K562 (cell line): ENCODE results near the gene PRMT7. TPM values are rescaled to one million over a fixed set of nuclear protein-coding genes. Genes with fewer than 3 reads are reported as not detected.

Experiments
- ATAC-seq: fragments of 200-7000 bp; cut with Tn5 transposase; 3 replicates; pipeline ENCODE4 v1.9.1; 2020; ENCODE audit warnings: moderate library complexity
- BruUV-seq: library from RNA; stranded (reverse); fragments of 400-500 nt; replicated peaks from 2 replicates; lab custom pipeline; 2021; lab: Mats Ljungman, UMichigan
- CTCF ChIA-PET: fragments of 300-600 bp; formaldehyde crosslinking; extraction: SDS; loops from one replicate; lab custom pipeline; 2021; ENCODE audit warnings: low intra/inter-chr PET ratio; lab: Yijun Ruan, JAX
- POLR2A ChIA-PET: fragments of 300-600, 350-650 bp; sonication (Branson Sonifier 250); formaldehyde crosslinking; extraction: SDS; loops from one replicate; lab custom pipeline; 2021; ENCODE audit warnings: antibody characterized with exemption, inconsistent platforms; lab: Yijun Ruan, JAX
- DNase-seq, 4 experiments: peaks; one replicate each; pipeline versions ENCODE4 v3.0.0 to v3.0.0-alpha.2; 2011 to 2018; ENCODE audit warnings: low spot score in 3 of 4, mixed read lengths in 3 of 4; ENCODE audit errors: extremely low read depth in 1 of 4
- FAIRE-seq: peaks from 2 replicates; lab custom pipeline; 2011; peaks lifted over from hg19 to GRCh38; lab: Jason Lieb, UNC
- H2AFZ ChIP-seq: 2 replicates; pipeline ENCODE4 v1.6.0; 2011; ENCODE audit warnings: low read depth, low read length, control low read depth, inconsistent platforms
- H3K27ac ChIP-seq: fragments of 200-600 bp; 3 replicates; pipeline ENCODE4 v1.8.0; 2011; ENCODE audit warnings: low read depth, mild to moderate bottlenecking, control low read depth, inconsistent platforms, low read length, moderate library complexity, mixed read lengths; ENCODE audit errors: extremely low read depth
- H3K27me3 ChIP-seq, 2 experiments: fragments of 300-600 bp in 1 of 2; 2 replicates in 1 of 2; 3 replicates in 1 of 2; pipeline versions ENCODE4 v1.6.0 to v1.8.0; 2011; ENCODE audit warnings: inconsistent platforms in 2 of 2, low read length in 2 of 2, mild to moderate bottlenecking in 1 of 2, mixed read lengths in 1 of 2, moderate library complexity in 1 of 2; ENCODE audit not compliant: control insufficient read depth in 2 of 2, insufficient read depth in 2 of 2
- H3K36me3 ChIP-seq: fragments of 300-600 bp; 3 replicates; pipeline ENCODE4 v1.8.0; 2011; ENCODE audit warnings: mild to moderate bottlenecking, low read length, inconsistent platforms; ENCODE audit not compliant: control insufficient read depth, insufficient read depth
- H3K4me1 ChIP-seq, 2 experiments: fragments of 200-600 bp in 1 of 2; replicated peaks in 1 of 2; 2 replicates in 1 of 2; 3 replicates in 1 of 2; pipeline versions ENCODE4 v1.5.1 to v1.8.0; 2011; ENCODE audit warnings: inconsistent platforms in 2 of 2, low read length in 2 of 2, mild to moderate bottlenecking in 1 of 2, mixed read lengths in 1 of 2, moderate library complexity in 1 of 2; ENCODE audit not compliant: control insufficient read depth in 2 of 2, insufficient read depth in 2 of 2
- H3K4me2 ChIP-seq: 2 replicates; pipeline ENCODE4 v1.6.1; 2011; ENCODE audit warnings: low read length, control low read depth, inconsistent platforms, mixed read lengths; ENCODE audit not compliant: insufficient read depth
- H3K4me3 ChIP-seq: fragments of 200-600 bp; sonication (generic), shearing (Covaris generic); 2 replicates; pipeline ENCODE4 v1.5.1; 2016; ENCODE audit warnings: control low read depth, inconsistent platforms
- H3K79me2 ChIP-seq: fragments of 200-600 bp; 3 replicates; pipeline ENCODE4 v1.8.0; 2011; ENCODE audit warnings: low read length, inconsistent platforms; ENCODE audit not compliant: control insufficient read depth, insufficient read depth
- H3K9ac ChIP-seq, 2 experiments: 2 replicates each; pipeline versions ENCODE4 v1.6.0 to v1.6.1; 2011; ENCODE audit warnings: low read depth in 2 of 2, low read length in 2 of 2, control low read depth in 1 of 2, inconsistent platforms in 1 of 2, mild to moderate bottlenecking in 1 of 2, mixed read lengths in 1 of 2; ENCODE audit not compliant: insufficient read depth in 1 of 2
- H3K9me1 ChIP-seq: one replicate; pipeline ENCODE4 v1.6.0; 2011; ENCODE audit warnings: inconsistent platforms, mild to moderate bottlenecking, low read length, moderate library complexity; ENCODE audit not compliant: control insufficient read depth, insufficient read depth
- H3K9me3 ChIP-seq: replicated peaks from 2 replicates; pipeline ENCODE4 v1.5.1; 2011; ENCODE audit warnings: low read depth, low read length, inconsistent platforms; ENCODE audit not compliant: control insufficient read depth, insufficient read depth
- H4K20me1 ChIP-seq: replicated peaks from 2 replicates; pipeline ENCODE4 v1.6.1; 2011; ENCODE audit warnings: low read length, inconsistent platforms, mixed read lengths; ENCODE audit not compliant: control insufficient read depth, insufficient read depth
- BRD9 ChIP-seq: fragments of 450-650 bp; IDR thresholded peaks from 2 replicates; pipeline ENCODE4 v1.6.1; 2018; ENCODE audit warnings: low read depth; ENCODE audit not compliant: partially characterized antibody
- HMGN3 ChIP-seq: IDR thresholded peaks from 2 replicates; pipeline ENCODE4 v1.6.1; 2011; ENCODE audit warnings: borderline replicate concordance, low read depth, mild to moderate bottlenecking, mixed read lengths, low read length; ENCODE audit not compliant: insufficient read length; ENCODE audit errors: extremely low read depth
- KAT2B ChIP-seq: IDR thresholded peaks from one replicate; pipeline ENCODE4 v1.6.1; 2012; ENCODE audit warnings: low read depth, mild to moderate bottlenecking, control low read depth, inconsistent platforms, low read length, moderate library complexity
- MBD2 ChIP-seq: sonication (generic); IDR thresholded peaks from 2 replicates; pipeline ENCODE4 v1.6.1; 2016; ENCODE audit warnings: low read depth, borderline replicate concordance
- ZNF12 ChIP-seq: sonication (generic); formaldehyde crosslinking; IDR thresholded peaks from 2 replicates; pipeline ENCODE4 v1.4.0; 2020; ENCODE audit warnings: mild to moderate bottlenecking, missing genetic modification reagents
- WGBS: fragments of 100-300 bp; shearing (Covaris generic); methylation state at CpG from one replicate; pipeline ENCODE4 v1.1.6; 2016; ENCODE audit warnings: low coverage, mixed read lengths; ENCODE audit not compliant: insufficient coverage; ENCODE audit errors: missing lambda C conversion rate; 5-methylcytosine and 5-hydroxymethylcytosine counted together
- in situ Hi-C: fragments of 300-500 bp; cut with MboI; formaldehyde crosslinking; loops from 4 replicates; pipeline ENCODE4 v1.15.0; 2018; ENCODE audit warnings: inconsistent platforms, mixed read lengths
- intact Hi-C: fragments of 100-400 bp; cut with micrococcal nuclease; formaldehyde crosslinking; loops from 2 replicates; pipeline ENCODE4 v1.14.2; 2022
- polyA plus RNA-seq, 8 experiments: library from polyadenylated mRNA; depleted of rRNA in 4 of 8; stranded (reverse) in 5 of 8; unstranded in 3 of 8; fragments of >200 nt; fragmentation: Nextera tagmentation in 2 of 8; fragmentation: Illumina TruSeq in 1 of 8; extraction: Ambion mirVana in 2 of 8; extraction: Trizol in 1 of 8; gene quantifications; 2 replicates each; pipeline versions ENCODE4 v1.2.1 to v1.2.3, GENCODE V29; 2011 to 2014; ENCODE audit warnings: inconsistent platforms in 1 of 8, missing spikeins in 1 of 8
- total RNA-seq, 7 experiments: library from RNA; depleted of rRNA in 6 of 7; stranded (reverse); fragments of >200 nt in 6 of 7; fragmentation: Illumina TruSeq in 2 of 7; extraction: Trizol in 2 of 7; gene quantifications; 2 replicates each; pipeline versions ENCODE4 v1.2.1 to v1.2.3, GENCODE V29; 2011 to 2021; ENCODE audit warnings: low replicate concordance in 1 of 7
- TF ChIP-seq, protein P1 (sequence below): fragments of 450-650 bp; formaldehyde crosslinking; IDR thresholded peaks from 2 replicates; pipeline ENCODE4 v1.4.0; 2020; ENCODE audit warnings: mild to moderate bottlenecking, moderate library complexity
- TF ChIP-seq, protein P2 (sequence below): fragments of 450-650 bp; IDR thresholded peaks from 2 replicates; pipeline ENCODE4 v1.6.1; 2016; ENCODE audit warnings: low read depth, mild to moderate bottlenecking, moderate library complexity
- TF ChIP-seq, protein P3 (sequence below), 2 experiments: fragments of 450-650 bp; IDR thresholded peaks; 2 replicates each; pipeline ENCODE4 v1.6.1; 2018; ENCODE audit warnings: mild to moderate bottlenecking in 2 of 2, low read depth in 1 of 2; ENCODE audit not compliant: partially characterized antibody in 2 of 2
- TF ChIP-seq, protein P4 (sequence below): fragments of 250-450 bp; sonication (Bioruptor Pico); IDR thresholded peaks from 2 replicates; pipeline ENCODE4 v1.8.0; 2021; ENCODE audit warnings: mild to moderate bottlenecking, moderate library complexity
- TF ChIP-seq, protein P5 (sequence below): fragments of 450-650 bp; formaldehyde crosslinking; IDR thresholded peaks from 2 replicates; pipeline ENCODE4 v1.4.0; 2022; ENCODE audit warnings: mild to moderate bottlenecking, moderate library complexity

PRMT7 gene
- total and polyA plus RNA-seq, 9 of the 15 experiments (the other 6 are each of a cell fraction or from before 2014, with no cell fraction given): 6.4 to 88.8 (median 73.1) TPM

DNA sequence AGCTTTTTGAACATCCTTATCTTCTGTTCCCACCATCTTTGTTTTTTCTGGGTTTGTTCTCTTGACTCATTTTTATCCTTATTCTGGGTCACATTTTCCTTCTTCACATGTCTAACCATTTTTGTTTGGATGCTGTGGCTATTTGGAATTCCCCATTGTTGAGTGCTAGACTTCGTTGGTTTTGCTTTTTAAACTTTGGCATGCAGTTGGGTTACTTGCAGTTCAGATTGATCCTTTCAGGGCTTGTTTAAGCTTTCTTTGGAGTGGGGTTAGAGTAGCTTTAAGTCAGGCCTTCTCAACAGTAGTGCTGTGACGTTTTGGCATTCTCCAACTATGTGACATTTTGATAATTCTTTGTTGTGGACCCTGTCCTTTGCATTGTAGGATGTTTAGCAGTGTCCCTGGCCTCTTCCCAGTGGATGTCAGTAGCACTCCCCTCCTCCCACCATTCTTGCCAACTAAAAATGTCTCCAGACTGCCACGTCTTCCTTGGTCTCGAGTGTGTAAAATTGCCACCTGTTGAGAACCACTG is 21.1 kb downstream of the PRMT7 start (continued):
- TF ChIP-seq, protein P1, sequence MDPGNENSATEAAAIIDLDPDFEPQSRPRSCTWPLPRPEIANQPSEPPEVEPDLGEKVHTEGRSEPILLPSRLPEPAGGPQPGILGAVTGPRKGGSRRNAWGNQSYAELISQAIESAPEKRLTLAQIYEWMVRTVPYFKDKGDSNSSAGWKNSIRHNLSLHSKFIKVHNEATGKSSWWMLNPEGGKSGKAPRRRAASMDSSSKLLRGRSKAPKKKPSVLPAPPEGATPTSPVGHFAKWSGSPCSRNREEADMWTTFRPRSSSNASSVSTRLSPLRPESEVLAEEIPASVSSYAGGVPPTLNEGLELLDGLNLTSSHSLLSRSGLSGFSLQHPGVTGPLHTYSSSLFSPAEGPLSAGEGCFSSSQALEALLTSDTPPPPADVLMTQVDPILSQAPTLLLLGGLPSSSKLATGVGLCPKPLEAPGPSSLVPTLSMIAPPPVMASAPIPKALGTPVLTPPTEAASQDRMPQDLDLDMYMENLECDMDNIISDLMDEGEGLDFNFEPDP: no peak
- TF ChIP-seq BRD9: no peak
- TF ChIP-seq, protein P2, sequence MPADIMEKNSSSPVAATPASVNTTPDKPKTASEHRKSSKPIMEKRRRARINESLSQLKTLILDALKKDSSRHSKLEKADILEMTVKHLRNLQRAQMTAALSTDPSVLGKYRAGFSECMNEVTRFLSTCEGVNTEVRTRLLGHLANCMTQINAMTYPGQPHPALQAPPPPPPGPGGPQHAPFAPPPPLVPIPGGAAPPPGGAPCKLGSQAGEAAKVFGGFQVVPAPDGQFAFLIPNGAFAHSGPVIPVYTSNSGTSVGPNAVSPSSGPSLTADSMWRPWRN: no peak
- TF ChIP-seq, all 486 proteins: peak for 0

DNA sequence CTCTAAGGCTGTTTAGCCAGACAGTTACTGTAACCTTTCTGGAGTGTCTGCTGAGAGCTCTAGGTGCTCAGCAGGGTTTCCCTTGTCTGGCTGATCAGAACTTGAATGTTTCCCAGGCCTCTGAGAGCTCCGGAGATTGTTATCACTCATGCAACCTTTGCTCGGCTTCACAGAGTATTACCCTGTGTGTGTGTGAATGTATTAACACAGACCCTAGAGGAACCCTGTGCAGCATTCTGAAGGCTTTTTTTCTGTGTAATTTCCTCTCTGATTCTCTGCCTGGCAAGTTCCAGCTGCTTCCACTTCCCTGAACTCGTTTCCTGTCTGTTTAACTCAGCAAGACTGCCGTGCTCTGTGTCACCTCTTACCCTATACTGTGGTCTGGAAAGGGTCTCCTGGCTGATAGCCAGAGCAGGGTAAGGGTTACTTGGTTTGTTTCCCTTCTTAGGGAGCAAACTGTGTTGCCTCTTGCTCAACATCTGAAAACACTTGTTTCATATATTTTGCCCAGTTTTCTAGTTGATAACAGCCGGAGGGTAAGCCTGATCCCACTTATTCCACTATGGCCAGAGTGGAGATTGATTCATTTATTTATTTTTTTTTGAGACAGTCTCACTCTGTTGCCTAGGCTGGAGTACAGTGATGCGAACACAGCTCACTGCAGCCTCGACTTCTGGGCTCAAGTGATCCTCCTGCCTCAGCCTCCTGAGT is 21.7 kb downstream of the PRMT7 start:
- no peaks in the 10 kb centered on the region for H4K20me1 ChIP-seq
- no TSS peak for BruUV-seq
- ChIA-PET CTCF (no interaction called here), POLR2A (interaction anchor here (0.7 to 1.8 kb wide), 2 partner anchors 8 to 69 kb away, joined by 3 to 6 read pairs; partner anchors contain the start of gene SLC7A6)
- no peak overlapping the region for H3K4me2 ChIP-seq
- no peaks in the 10 kb centered on the region for H3K27me3 ChIP-seq
- no peak overlapping the region for H3K9ac ChIP-seq
- DNase-seq: no peak
- no peak overlapping the region for H2AFZ ChIP-seq
- FAIRE-seq: no peak
- H3K36me3 ChIP-seq: peaks cover 76% of the 10 kb centered on the region
- H3K4me3 ChIP-seq: no peak overlapping the region
- intact Hi-C loops: no loop called here
- no peaks in the 10 kb centered on the region for H3K9me1 ChIP-seq
- 0 out of 3 replicates have a peak, but pooled peaks cover 2% of the 10 kb centered on the region for H3K79me2 ChIP-seq
- H3K4me1 ChIP-seq: no peaks in the 10 kb centered on the region
- in situ Hi-C loops: no loop called here
- H3K9me3 ChIP-seq: no peaks in the 10 kb centered on the region
- ATAC-seq: no peak
- H3K27ac ChIP-seq: no peak overlapping the region
- 87% methylated on average over 7 of the region's 7 CpGs for WGBS
- TF ChIP-seq, protein P3, sequence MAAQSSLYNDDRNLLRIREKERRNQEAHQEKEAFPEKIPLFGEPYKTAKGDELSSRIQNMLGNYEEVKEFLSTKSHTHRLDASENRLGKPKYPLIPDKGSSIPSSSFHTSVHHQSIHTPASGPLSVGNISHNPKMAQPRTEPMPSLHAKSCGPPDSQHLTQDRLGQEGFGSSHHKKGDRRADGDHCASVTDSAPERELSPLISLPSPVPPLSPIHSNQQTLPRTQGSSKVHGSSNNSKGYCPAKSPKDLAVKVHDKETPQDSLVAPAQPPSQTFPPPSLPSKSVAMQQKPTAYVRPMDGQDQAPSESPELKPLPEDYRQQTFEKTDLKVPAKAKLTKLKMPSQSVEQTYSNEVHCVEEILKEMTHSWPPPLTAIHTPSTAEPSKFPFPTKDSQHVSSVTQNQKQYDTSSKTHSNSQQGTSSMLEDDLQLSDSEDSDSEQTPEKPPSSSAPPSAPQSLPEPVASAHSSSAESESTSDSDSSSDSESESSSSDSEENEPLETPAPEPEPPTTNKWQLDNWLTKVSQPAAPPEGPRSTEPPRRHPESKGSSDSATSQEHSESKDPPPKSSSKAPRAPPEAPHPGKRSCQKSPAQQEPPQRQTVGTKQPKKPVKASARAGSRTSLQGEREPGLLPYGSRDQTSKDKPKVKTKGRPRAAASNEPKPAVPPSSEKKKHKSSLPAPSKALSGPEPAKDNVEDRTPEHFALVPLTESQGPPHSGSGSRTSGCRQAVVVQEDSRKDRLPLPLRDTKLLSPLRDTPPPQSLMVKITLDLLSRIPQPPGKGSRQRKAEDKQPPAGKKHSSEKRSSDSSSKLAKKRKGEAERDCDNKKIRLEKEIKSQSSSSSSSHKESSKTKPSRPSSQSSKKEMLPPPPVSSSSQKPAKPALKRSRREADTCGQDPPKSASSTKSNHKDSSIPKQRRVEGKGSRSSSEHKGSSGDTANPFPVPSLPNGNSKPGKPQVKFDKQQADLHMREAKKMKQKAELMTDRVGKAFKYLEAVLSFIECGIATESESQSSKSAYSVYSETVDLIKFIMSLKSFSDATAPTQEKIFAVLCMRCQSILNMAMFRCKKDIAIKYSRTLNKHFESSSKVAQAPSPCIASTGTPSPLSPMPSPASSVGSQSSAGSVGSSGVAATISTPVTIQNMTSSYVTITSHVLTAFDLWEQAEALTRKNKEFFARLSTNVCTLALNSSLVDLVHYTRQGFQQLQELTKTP (IDR thresholded peaks at IDR 0.05; ENCODE audit: low read depth in 1 of 2, partially characterized antibody in 2 of 2): no peak
- TF ChIP-seq, protein P4, sequence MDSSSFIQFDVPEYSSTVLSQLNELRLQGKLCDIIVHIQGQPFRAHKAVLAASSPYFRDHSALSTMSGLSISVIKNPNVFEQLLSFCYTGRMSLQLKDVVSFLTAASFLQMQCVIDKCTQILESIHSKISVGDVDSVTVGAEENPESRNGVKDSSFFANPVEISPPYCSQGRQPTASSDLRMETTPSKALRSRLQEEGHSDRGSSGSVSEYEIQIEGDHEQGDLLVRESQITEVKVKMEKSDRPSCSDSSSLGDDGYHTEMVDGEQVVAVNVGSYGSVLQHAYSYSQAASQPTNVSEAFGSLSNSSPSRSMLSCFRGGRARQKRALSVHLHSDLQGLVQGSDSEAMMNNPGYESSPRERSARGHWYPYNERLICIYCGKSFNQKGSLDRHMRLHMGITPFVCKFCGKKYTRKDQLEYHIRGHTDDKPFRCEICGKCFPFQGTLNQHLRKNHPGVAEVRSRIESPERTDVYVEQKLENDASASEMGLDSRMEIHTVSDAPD: no peak
- no peak for TF ChIP-seq ZNF12 (CRISPR knock-in tag)
- no peak for TF ChIP-seq MBD2
- TF ChIP-seq KAT2B: no peak
- TF ChIP-seq, protein P5, sequence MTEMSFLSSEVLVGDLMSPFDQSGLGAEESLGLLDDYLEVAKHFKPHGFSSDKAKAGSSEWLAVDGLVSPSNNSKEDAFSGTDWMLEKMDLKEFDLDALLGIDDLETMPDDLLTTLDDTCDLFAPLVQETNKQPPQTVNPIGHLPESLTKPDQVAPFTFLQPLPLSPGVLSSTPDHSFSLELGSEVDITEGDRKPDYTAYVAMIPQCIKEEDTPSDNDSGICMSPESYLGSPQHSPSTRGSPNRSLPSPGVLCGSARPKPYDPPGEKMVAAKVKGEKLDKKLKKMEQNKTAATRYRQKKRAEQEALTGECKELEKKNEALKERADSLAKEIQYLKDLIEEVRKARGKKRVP (CRISPR knock-in tag): no peak
- no peak for TF ChIP-seq HMGN3
